GM23338 (cell line): ENCODE measurements around the gene S100A12. TPM values are rescaled to one million over a fixed set of nuclear protein-coding genes. Genes with fewer than 3 reads are reported as not detected.

Source experiments
- ATAC-seq: fragments of 200-7000 bp; cut with Tn5 transposase; 3 replicates; pipeline ENCODE4 v1.9.1; 2020
- DNase-seq: peaks from one replicate; pipeline ENCODE4 v3.0.0-alpha.2; 2015; ENCODE audit warnings: low spot score
- H2AFZ ChIP-seq: fragments of 200-600 bp; sonication (generic); 2 replicates; pipeline ENCODE4 v1.8.0; 2016; ENCODE audit warnings: antibody characterized with exemption, mild to moderate bottlenecking, moderate library complexity
- H3F3A ChIP-seq: fragments of 200-600 bp; sonication (generic); replicated peaks from 2 replicates; pipeline ENCODE4 v1.8.0; 2017; ENCODE audit warnings: antibody characterized with exemption, mixed run types, low read depth
- H3K27ac ChIP-seq: fragments of 200-600 bp; sonication (generic); 2 replicates; pipeline ENCODE4 v1.6.1; 2016; ENCODE audit warnings: low read depth
- H3K27me3 ChIP-seq: fragments of 200-600 bp; sonication (generic); 2 replicates; pipeline ENCODE4 v1.8.0; 2016; ENCODE audit warnings: mild to moderate bottlenecking, mixed run types, moderate library complexity; ENCODE audit not compliant: insufficient read depth
- H3K36me3 ChIP-seq: fragments of 200-600 bp; sonication (generic); 2 replicates; pipeline ENCODE4 v1.8.0; 2016; ENCODE audit warnings: mild to moderate bottlenecking; ENCODE audit not compliant: insufficient read depth
- H3K4me1 ChIP-seq: fragments of 200-600 bp; sonication (generic); 2 replicates; pipeline ENCODE4 v1.8.0; 2016; ENCODE audit warnings: mild to moderate bottlenecking, moderate library complexity; ENCODE audit not compliant: insufficient read depth
- H3K4me2 ChIP-seq: fragments of 200-600 bp; sonication (generic); 2 replicates; pipeline ENCODE4 v1.7.1; 2017; ENCODE audit warnings: mixed run types
- H3K4me3 ChIP-seq: fragments of 200-600 bp; sonication (generic); 2 replicates; pipeline ENCODE4 v1.6.1; 2016; ENCODE audit warnings: mixed run types
- H3K79me2 ChIP-seq: fragments of 200-600 bp; sonication (generic); replicated peaks from 2 replicates; pipeline ENCODE4 v1.8.0; 2017; ENCODE audit warnings: mild to moderate bottlenecking; ENCODE audit not compliant: insufficient read depth
- H3K9me2 ChIP-seq: fragments of 200-600 bp; sonication (generic); 2 replicates; pipeline ENCODE4 v1.8.0; 2017; ENCODE audit not compliant: insufficient read depth
- H4K20me1 ChIP-seq: fragments of 200-600 bp; sonication (generic); replicated peaks from 2 replicates; pipeline ENCODE4 v1.8.0; 2017; ENCODE audit warnings: mild to moderate bottlenecking; ENCODE audit not compliant: insufficient read depth
- H3K27ac Mint-ChIP-seq: 2 replicates; pipeline ENCODE4 v1.8.0; 2020; ENCODE audit warnings: inconsistent platforms, mild to moderate bottlenecking, moderate library complexity, mixed read lengths
- H3K27me3 Mint-ChIP-seq: 3 replicates; pipeline ENCODE4 v1.8.0; 2022; ENCODE audit warnings: low read depth, mild to moderate bottlenecking, moderate library complexity, mixed read lengths, inconsistent platforms; ENCODE audit not compliant: insufficient read depth, poor library complexity
- H3K36me3 Mint-ChIP-seq: 3 replicates; pipeline ENCODE4 v1.8.0; 2021; ENCODE audit warnings: low read depth, mild to moderate bottlenecking, inconsistent platforms, moderate library complexity, mixed read lengths
- H3K4me1 Mint-ChIP-seq: 3 replicates; pipeline ENCODE4 v1.8.0; 2020; ENCODE audit warnings: mild to moderate bottlenecking, inconsistent platforms, mixed read lengths
- H3K4me3 Mint-ChIP-seq: 3 replicates; pipeline ENCODE4 v1.8.0; 2021; ENCODE audit warnings: moderate library complexity, mild to moderate bottlenecking, inconsistent platforms, mixed read lengths
- H3K9me3 Mint-ChIP-seq: 3 replicates; pipeline ENCODE4 v1.8.0; 2020; ENCODE audit warnings: moderate library complexity, mild to moderate bottlenecking, inconsistent platforms, mixed read lengths
- CTCF ChIP-seq, 2 experiments: fragments of 200-600 bp in 1 of 2; sonication (generic) in 1 of 2; conservative IDR thresholded peaks; 2 replicates each; pipeline versions ENCODE4 v1.5.1 to v1.6.1; 2016 to 2017; ENCODE audit warnings: antibody characterized with exemption in 2 of 2, low read depth in 2 of 2, mild to moderate bottlenecking in 2 of 2, moderate library complexity in 1 of 2
- ETS1 ChIP-seq: IDR thresholded peaks from 2 replicates; pipeline ENCODE4 v1.6.1; 2016; ENCODE audit warnings: antibody characterized with exemption
- polyA plus RNA-seq: library from polyadenylated mRNA; unstranded; fragments of >200 nt; fragmentation: Nextera tagmentation; extraction: Ambion mirVana; gene quantifications from 2 replicates; pipeline ENCODE4 v1.2.1, GENCODE V29; 2016
- total RNA-seq: library from RNA; depleted of rRNA; stranded (reverse); fragments of >200 nt; shearing (Covaris generic); gene quantifications from 2 replicates; pipeline ENCODE4 v1.2.3, GENCODE V29; 2014
- TF ChIP-seq, protein P1 (sequence below): fragments of 250-450 bp; sonication (Bioruptor Pico); IDR thresholded peaks from 2 replicates; pipeline ENCODE4 v1.5.0; 2020; ENCODE audit warnings: mild to moderate bottlenecking, moderate library complexity

The S100A12 gene
- total and polyA plus RNA-seq, 2 experiments from 2014 or later = not detected

DNA sequence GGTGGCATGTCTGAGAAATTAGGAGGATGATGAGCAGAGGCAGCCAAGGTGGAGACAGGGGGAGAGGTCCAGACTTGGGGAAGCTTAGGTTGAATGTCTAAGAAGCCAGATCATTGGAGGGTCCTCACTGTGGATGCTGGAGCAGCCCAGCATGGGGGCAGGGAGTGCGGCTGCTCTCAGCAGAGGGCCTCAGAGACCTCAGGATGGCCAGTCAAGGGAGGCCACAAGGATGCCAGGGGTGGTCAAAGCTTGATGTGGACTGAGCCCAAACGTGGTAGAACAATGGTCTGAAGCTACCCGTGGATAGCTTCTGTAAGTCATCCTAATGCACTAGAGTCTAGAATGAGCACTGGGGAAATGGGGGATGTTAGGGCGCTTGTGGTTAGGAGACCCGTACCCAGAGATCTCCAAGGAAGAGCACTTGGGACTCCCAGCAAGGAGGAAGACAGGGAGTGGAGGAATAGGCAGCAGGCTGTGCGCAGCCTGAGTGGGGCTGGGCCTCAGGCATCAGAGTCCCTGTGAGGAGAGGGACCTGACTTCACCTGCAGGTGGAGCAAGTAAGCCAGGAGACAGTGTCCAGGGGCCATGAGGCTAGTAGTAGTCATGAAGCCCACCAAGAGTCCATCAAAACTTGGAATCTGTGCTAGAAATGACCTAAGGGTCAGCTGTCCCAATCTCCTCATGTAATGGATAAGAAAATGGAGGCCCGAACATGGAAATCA, 22.0 kb downstream of the S100A12 start (continued):
- TF ChIP-seq, protein P1, sequence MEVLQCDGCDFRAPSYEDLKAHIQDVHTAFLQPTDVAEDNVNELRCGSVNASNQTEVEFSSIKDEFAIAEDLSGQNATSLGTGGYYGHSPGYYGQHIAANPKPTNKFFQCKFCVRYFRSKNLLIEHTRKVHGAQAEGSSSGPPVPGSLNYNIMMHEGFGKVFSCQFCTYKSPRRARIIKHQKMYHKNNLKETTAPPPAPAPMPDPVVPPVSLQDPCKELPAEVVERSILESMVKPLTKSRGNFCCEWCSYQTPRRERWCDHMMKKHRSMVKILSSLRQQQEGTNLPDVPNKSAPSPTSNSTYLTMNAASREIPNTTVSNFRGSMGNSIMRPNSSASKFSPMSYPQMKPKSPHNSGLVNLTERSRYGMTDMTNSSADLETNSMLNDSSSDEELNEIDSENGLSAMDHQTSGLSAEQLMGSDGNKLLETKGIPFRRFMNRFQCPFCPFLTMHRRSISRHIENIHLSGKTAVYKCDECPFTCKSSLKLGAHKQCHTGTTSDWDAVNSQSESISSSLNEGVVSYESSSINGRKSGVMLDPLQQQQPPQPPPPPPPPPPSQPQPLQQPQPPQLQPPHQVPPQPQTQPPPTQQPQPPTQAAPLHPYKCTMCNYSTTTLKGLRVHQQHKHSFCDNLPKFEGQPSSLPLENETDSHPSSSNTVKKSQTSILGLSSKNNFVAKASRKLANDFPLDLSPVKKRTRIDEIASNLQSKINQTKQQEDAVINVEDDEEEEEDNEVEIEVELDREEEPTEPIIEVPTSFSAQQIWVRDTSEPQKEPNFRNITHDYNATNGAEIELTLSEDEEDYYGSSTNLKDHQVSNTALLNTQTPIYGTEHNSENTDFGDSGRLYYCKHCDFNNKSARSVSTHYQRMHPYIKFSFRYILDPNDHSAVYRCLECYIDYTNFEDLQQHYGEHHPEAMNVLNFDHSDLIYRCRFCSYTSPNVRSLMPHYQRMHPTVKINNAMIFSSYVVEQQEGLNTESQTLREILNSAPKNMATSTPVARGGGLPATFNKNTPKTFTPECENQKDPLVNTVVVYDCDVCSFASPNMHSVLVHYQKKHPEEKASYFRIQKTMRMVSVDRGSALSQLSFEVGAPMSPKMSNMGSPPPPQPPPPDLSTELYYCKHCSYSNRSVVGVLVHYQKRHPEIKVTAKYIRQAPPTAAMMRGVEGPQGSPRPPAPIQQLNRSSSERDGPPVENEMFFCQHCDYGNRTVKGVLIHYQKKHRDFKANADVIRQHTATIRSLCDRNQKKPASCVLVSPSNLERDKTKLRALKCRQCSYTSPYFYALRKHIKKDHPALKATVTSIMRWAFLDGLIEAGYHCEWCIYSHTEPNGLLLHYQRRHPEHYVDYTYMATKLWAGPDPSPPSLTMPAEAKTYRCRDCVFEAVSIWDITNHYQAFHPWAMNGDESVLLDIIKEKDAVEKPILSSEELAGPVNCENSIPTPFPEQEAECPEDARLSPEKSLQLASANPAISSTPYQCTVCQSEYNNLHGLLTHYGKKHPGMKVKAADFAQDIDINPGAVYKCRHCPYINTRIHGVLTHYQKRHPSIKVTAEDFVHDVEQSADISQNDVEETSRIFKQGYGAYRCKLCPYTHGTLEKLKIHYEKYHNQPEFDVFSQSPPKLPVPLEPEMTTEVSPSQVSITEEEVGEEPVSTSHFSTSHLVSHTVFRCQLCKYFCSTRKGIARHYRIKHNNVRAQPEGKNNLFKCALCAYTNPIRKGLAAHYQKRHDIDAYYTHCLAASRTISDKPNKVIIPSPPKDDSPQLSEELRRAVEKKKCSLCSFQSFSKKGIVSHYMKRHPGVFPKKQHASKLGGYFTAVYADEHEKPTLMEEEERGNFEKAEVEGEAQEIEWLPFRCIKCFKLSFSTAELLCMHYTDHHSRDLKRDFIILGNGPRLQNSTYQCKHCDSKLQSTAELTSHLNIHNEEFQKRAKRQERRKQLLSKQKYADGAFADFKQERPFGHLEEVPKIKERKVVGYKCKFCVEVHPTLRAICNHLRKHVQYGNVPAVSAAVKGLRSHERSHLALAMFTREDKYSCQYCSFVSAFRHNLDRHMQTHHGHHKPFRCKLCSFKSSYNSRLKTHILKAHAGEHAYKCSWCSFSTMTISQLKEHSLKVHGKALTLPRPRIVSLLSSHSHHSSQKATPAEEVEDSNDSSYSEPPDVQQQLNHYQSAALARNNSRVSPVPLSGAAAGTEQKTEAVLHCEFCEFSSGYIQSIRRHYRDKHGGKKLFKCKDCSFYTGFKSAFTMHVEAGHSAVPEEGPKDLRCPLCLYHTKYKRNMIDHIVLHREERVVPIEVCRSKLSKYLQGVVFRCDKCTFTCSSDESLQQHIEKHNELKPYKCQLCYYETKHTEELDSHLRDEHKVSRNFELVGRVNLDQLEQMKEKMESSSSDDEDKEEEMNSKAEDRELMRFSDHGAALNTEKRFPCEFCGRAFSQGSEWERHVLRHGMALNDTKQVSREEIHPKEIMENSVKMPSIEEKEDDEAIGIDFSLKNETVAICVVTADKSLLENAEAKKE (CRISPR knock-in tag) = no peak
- TF ChIP-seq ETS1 = no peak

DNA sequence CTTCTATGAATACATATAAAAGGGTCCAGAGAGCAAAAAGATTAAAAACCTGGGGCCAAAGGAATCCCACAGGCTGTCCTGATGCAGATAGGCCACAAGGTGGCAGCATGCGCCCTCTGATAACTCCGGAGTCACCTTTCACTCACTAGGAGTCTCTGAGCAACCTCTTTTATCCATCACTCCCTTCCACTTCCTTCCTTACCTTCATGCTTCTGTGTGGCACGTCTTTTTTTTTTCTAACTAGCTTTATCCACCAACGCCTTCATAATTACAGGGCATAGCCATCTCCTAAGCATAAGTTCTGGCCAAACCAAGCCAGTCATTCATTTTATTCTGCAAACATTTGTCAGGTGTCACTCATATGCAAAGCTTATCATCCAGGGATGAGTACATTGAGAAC, 22.9 kb downstream of the S100A12 start:
- Histone ChIP-seq H3K4me3 (no peak overlapping the region), H3K36me3 (no peaks in the 10 kb centered on the region), H3K79me2 (no peaks in the 10 kb centered on the region), H3K27me3 (no peaks in the 10 kb centered on the region), H3K4me1 (no peaks in the 10 kb centered on the region), H3K27ac (no peak overlapping the region), H2AFZ (no peak overlapping the region), H3F3A (no peaks in the 10 kb centered on the region), H3K4me2 (no peak overlapping the region), H3K9me2 (no peaks in the 10 kb centered on the region), H4K20me1 (no peaks in the 10 kb centered on the region)
- ATAC-seq (peak; percentile 46), DNase-seq (peak; percentile 84)
- Mint-ChIP-seq H3K4me1 (0 out of 3 replicates have a peak, but pooled peaks cover 3% of the 10 kb centered on the region), H3K36me3 (no peaks in the 10 kb centered on the region), H3K9me3 (no peaks in the 10 kb centered on the region), H3K27me3 (peaks cover 6% of the 10 kb centered on the region), H3K4me3 (no peak overlapping the region), H3K27ac (no peak overlapping the region)
- peak; percentile 90 to 92 for TF ChIP-seq CTCF (conservative IDR thresholded peaks at IDR 0.05; ENCODE audit: low read depth in 2 of 2)
- no peak for TF ChIP-seq ETS1
